CD14-positive monocyte (primary cell): ENCODE results near the gene STK32B. TPM values are rescaled to one million over a fixed set of nuclear protein-coding genes. Genes with fewer than 3 reads are reported as not detected.

Experiments
- DNase-seq, 3 donors: peaks; one replicate each; pipeline ENCODE4 v3.0.0-alpha.2; 2011 to 2022
- H2AFZ ChIP-seq: 2 replicates; pipeline ENCODE4 v1.6.0; 2012; ENCODE audit warnings: mild to moderate bottlenecking, low read depth, low read length, inconsistent platforms; ENCODE audit not compliant: insufficient read depth, poor library complexity, severe bottlenecking
- H3K27ac ChIP-seq, 2 donors: 1 replicate in 1 of 2; 2 replicates in 1 of 2; pipeline ENCODE4 v1.5.1; 2012 to 2013; ENCODE audit warnings: low read length in 2 of 2, control low read depth in 1 of 2, inconsistent platforms in 1 of 2, low read depth in 1 of 2, mild to moderate bottlenecking in 1 of 2
- H3K27me3 ChIP-seq, 2 donors: one replicate each; pipeline versions ENCODE4 v1.6.0 to v1.6.1; 2011 to 2013; ENCODE audit warnings: low read length in 2 of 2; ENCODE audit not compliant: control insufficient read depth in 2 of 2, insufficient read depth in 2 of 2
- H3K36me3 ChIP-seq, 2 donors: replicated peaks in 1 of 2; 1 replicate in 1 of 2; 2 replicates in 1 of 2; pipeline versions ENCODE4 v1.5.1 to v1.6.1; 2012 to 2013; ENCODE audit warnings: low read length in 2 of 2, control low read depth in 1 of 2, inconsistent platforms in 1 of 2, mild to moderate bottlenecking in 1 of 2; ENCODE audit not compliant: insufficient read depth in 2 of 2, control insufficient read depth in 1 of 2
- H3K4me1 ChIP-seq, 2 donors: 1 replicate in 1 of 2; 2 replicates in 1 of 2; pipeline versions ENCODE4 v1.5.1 to v1.6.1; 2012 to 2013; ENCODE audit warnings: low read length in 2 of 2, control low read depth in 1 of 2, inconsistent platforms in 1 of 2, mild to moderate bottlenecking in 1 of 2, moderate library complexity in 1 of 2; ENCODE audit not compliant: insufficient read depth in 2 of 2, control insufficient read depth in 1 of 2
- H3K4me2 ChIP-seq: replicated peaks from 2 replicates; pipeline ENCODE3; 2012; ENCODE audit warnings: low read length, moderate library complexity, mild to moderate bottlenecking; ENCODE audit not compliant: poor library complexity, severe bottlenecking; ENCODE audit errors: extremely low read depth
- H3K4me3 ChIP-seq, 3 experiments: fragments of 200-600 bp in 1 of 3; sonication (generic) in 1 of 3; replicated peaks in 1 of 3; 1 replicate in 2 of 3; 2 replicates in 1 of 3; pipeline ENCODE4 v1.5.1; 2011 to 2013; ENCODE audit warnings: low read length in 3 of 3, mild to moderate bottlenecking in 3 of 3, control low read depth in 2 of 3, low read depth in 2 of 3, inconsistent platforms in 1 of 3, moderate library complexity in 1 of 3
- H3K79me2 ChIP-seq: 2 replicates; pipeline ENCODE4 v1.6.0; 2012; ENCODE audit warnings: mild to moderate bottlenecking, control low read depth, inconsistent platforms, low read length, moderate library complexity; ENCODE audit not compliant: insufficient read depth
- H3K9ac ChIP-seq: 2 replicates; pipeline ENCODE4 v1.6.0; 2017; ENCODE audit warnings: low read length, mild to moderate bottlenecking; ENCODE audit not compliant: insufficient read depth, poor library complexity, severe bottlenecking
- H3K9me3 ChIP-seq, 2 donors: replicated peaks in 1 of 2; 1 replicate in 1 of 2; 2 replicates in 1 of 2; pipeline versions ENCODE4 v1.5.1 to v1.6.1; 2012 to 2013; ENCODE audit warnings: low read length in 2 of 2, control low read depth in 1 of 2; ENCODE audit not compliant: control insufficient read depth in 1 of 2, insufficient read depth in 1 of 2
- H4K20me1 ChIP-seq: 2 replicates; pipeline ENCODE4 v1.6.0; 2012; ENCODE audit warnings: mild to moderate bottlenecking, low read length, control low read depth, moderate library complexity; ENCODE audit not compliant: insufficient read depth
- H3K27ac Mint-ChIP-seq, 7 donors: one replicate each; pipeline ENCODE4 v1.8.0; 2020; ENCODE audit warnings: mild to moderate bottlenecking in 7 of 7, mixed read lengths in 7 of 7, moderate library complexity in 6 of 7, inconsistent platforms in 2 of 7
- H3K27me3 Mint-ChIP-seq, 3 donors: one replicate each; pipeline ENCODE4 v1.8.0; 2021 to 2022; ENCODE audit warnings: low read depth in 3 of 3, mild to moderate bottlenecking in 3 of 3, mixed read lengths in 3 of 3, moderate library complexity in 3 of 3, inconsistent platforms in 1 of 3
- H3K36me3 Mint-ChIP-seq, 2 donors: one replicate each; pipeline ENCODE4 v1.8.0; 2020; ENCODE audit warnings: mixed read lengths in 2 of 2, inconsistent platforms in 1 of 2, mild to moderate bottlenecking in 1 of 2
- H3K4me1 Mint-ChIP-seq: one replicate; pipeline ENCODE4 v1.8.0; 2020; ENCODE audit warnings: mild to moderate bottlenecking, mixed read lengths
- H3K4me3 Mint-ChIP-seq, 2 donors: one replicate each; pipeline ENCODE4 v1.8.0; 2020; ENCODE audit warnings: mild to moderate bottlenecking in 2 of 2, mixed read lengths in 2 of 2, moderate library complexity in 1 of 2
- H3K9me3 Mint-ChIP-seq, 7 donors: one replicate each; pipeline ENCODE4 v1.8.0; 2020 to 2022; ENCODE audit warnings: mixed read lengths in 7 of 7, mild to moderate bottlenecking in 6 of 7, moderate library complexity in 6 of 7, inconsistent platforms in 2 of 7
- CTCF ChIP-seq: fragments of 200-600 bp; IDR thresholded peaks from one replicate; pipeline ENCODE4 v1.8.0; 2022; ENCODE audit warnings: antibody characterized with exemption, mild to moderate bottlenecking
- WGBS: methylation state at CpG from one replicate; pipeline ENCODE4 v1.1.5; 2013; ENCODE audit warnings: missing lambda C conversion rate; ENCODE audit not compliant: insufficient coverage; 5-methylcytosine and 5-hydroxymethylcytosine counted together
- intact Hi-C, 2 donors: fragments of 100-400 bp; cut with micrococcal nuclease; formaldehyde crosslinking; loops; one replicate each; pipeline versions ENCODE4 v1.15.0 to v1.15.1; 2023
- polyA plus RNA-seq, 3 donors: library from polyadenylated mRNA; depleted of rRNA in 1 of 3; unstranded in 2 of 3; stranded (reverse) in 1 of 3; fragments of 300-500 nt in 2 of 3; fragments of >200 nt in 1 of 3; fragmentation: Illumina TruSeq in 2 of 3; gene quantifications; 1 replicate in 2 of 3; 2 replicates in 1 of 3; pipeline ENCODE4 v1.2.3, GENCODE V29; 2012 to 2021

STK32B gene
- polyA plus RNA-seq, 3 donors: 0.61 to 1.7 (median 0.75) TPM

DNA sequence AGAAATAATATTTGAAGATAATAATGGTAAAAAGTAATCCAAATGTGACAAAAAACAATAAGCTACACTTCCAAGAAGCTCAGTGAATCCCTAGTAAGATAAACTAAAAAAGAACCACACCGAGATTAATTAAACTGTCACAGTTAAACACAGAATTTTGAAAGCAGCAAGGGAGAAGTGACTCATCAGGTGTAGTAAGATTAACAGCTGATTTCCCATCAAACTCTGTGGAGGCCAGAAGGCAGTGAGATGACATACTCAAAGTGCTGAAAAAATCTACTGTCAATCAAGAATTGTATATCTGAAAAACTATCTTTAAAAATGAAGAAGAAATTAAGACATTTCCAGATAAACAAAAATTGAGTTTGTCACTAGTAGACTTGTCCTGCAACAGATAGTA lies 35.3 kb downstream of the STK32B start:
- no CpG with 5 or more reads among the region's 1 CpG for WGBS
- peaks cover 8 to 21% of the 10 kb centered on the region in 2 donors for H3K9me3 ChIP-seq

GRCh38 chr4:5096261-5096660 lies 45.0 kb downstream of the STK32B start:
- 87% methylated on average over 7 of the region's 8 CpGs for WGBS
- Mint-ChIP-seq H3K36me3 (no peaks in the 10 kb centered on the region), H3K27ac (no peak overlapping the region), H3K4me1 (no peaks in the 10 kb centered on the region), H3K27me3 (no peaks in the 10 kb centered on the region), H3K9me3 (peaks cover 11 to 23% (median 16%) of the 10 kb centered on the region in 7 donors), H3K4me3 (no peak overlapping the region)
- Histone ChIP-seq H3K27me3 (no peaks in the 10 kb centered on the region), H3K4me2 (no peak overlapping the region), H3K4me1 (no peaks in the 10 kb centered on the region), H3K9ac (no peak overlapping the region), H2AFZ (no peak overlapping the region), H3K27ac (no peak overlapping the region), H3K9me3 (peaks cover 7 to 19% of the 10 kb centered on the region in 2 donors), H4K20me1 (no peaks in the 10 kb centered on the region), H3K79me2 (no peaks in the 10 kb centered on the region), H3K4me3 (no peak overlapping the region), H3K36me3 (no peaks in the 10 kb centered on the region)
- no peak for TF ChIP-seq CTCF
- intact Hi-C loops: no loop called here
- DNase-seq: no peak

More for the DNA sequence above, 35.3 kb downstream of the STK32B start:
- no peak overlapping the region for H3K4me3 ChIP-seq
- no peaks in the 10 kb centered on the region for H3K27me3 ChIP-seq
- no peak overlapping the region for H3K27ac ChIP-seq
- no peaks in the 10 kb centered on the region for H3K4me1 ChIP-seq
- Mint-ChIP-seq H3K27me3 (peaks cover 0 to 3% (median 0%) of the 10 kb centered on the region in 3 donors), H3K4me1 (no peaks in the 10 kb centered on the region), H3K36me3 (no peaks in the 10 kb centered on the region), H3K9me3 (peaks cover 21 to 54% (median 36%) of the 10 kb centered on the region in 7 donors), H3K4me3 (no peak overlapping the region), H3K27ac (no peak overlapping the region)
- H4K20me1 ChIP-seq: no peaks in the 10 kb centered on the region
- TF ChIP-seq CTCF: no peak
- no peak for DNase-seq
- H3K36me3 ChIP-seq: no peaks in the 10 kb centered on the region
- intact Hi-C loops: no loop called here
- H3K79me2 ChIP-seq: no peaks in the 10 kb centered on the region
- no peak overlapping the region for H3K4me2 ChIP-seq
- no peak overlapping the region for H2AFZ ChIP-seq
- H3K9ac ChIP-seq: no peak overlapping the region
